H1 (cell line): Measurements from ENCODE around the gene HEXIM2. TPM values are rescaled to one million over a fixed set of nuclear protein-coding genes. Genes with fewer than 3 reads are reported as not detected.
A peak's percentile ranks its signal among the peaks of the same experiment; 100 is the strongest.

Experiments used
- CTCF ChIA-PET: fragments of 300-600 bp; sonication (Branson Sonifier 250); formaldehyde crosslinking; loops from one replicate; lab custom pipeline; 2021; ENCODE audit not compliant: partially characterized antibody; lab: Charles Lee
- POLR2A ChIA-PET: fragments of 300-600 bp; sonication (Branson Sonifier 250); formaldehyde crosslinking; loops from one replicate; lab custom pipeline; 2021; ENCODE audit warnings: inconsistent platforms; ENCODE audit not compliant: partially characterized antibody; lab: Charles Lee
- DNase-seq, 2 experiments: peaks; one replicate each; pipeline versions ENCODE4 v3.0.0 to v3.0.0-alpha.2; 2010 to 2022; ENCODE audit warnings: low spot score in 2 of 2, low read depth in 1 of 2, mixed read lengths in 1 of 2
- FAIRE-seq: peaks from 2 replicates; lab custom pipeline; 2011; peaks lifted over from hg19 to GRCh38; lab: Jason Lieb, UNC
- H2AFZ ChIP-seq: 2 replicates; pipeline ENCODE4 v1.8.1; 2012; ENCODE audit warnings: low read length, inconsistent platforms
- H2AK5ac ChIP-seq: 2 replicates; pipeline ENCODE4 v1.6.1; 2013; ENCODE audit warnings: low read depth, low read length
- H2BK120ac ChIP-seq: replicated peaks from 2 replicates; pipeline ENCODE3; 2013; ENCODE audit warnings: low read depth, low read length, inconsistent platforms
- H2BK12ac ChIP-seq: 2 replicates; pipeline ENCODE4 v1.6.1; 2013; ENCODE audit warnings: low read depth, low read length
- H2BK15ac ChIP-seq: 2 replicates; pipeline ENCODE4 v1.6.1; 2013; ENCODE audit warnings: low read length
- H2BK20ac ChIP-seq: 2 replicates; pipeline ENCODE4 v1.6.1; 2013; ENCODE audit warnings: low read length
- H2BK5ac ChIP-seq: 2 replicates; pipeline ENCODE4 v1.6.1; 2013; ENCODE audit warnings: low read depth, low read length
- H3K14ac ChIP-seq: 2 replicates; pipeline ENCODE4 v1.6.1; 2013; ENCODE audit warnings: inconsistent platforms; ENCODE audit not compliant: insufficient read length
- H3K18ac ChIP-seq: 2 replicates; pipeline ENCODE4 v1.6.1; 2013; ENCODE audit warnings: low read length; ENCODE audit errors: extremely low read depth
- H3K23ac ChIP-seq: 2 replicates; pipeline ENCODE4 v1.6.1; 2013; ENCODE audit warnings: inconsistent platforms; ENCODE audit not compliant: insufficient read length
- H3K23me2 ChIP-seq: 2 replicates; pipeline ENCODE4 v1.6.1; 2013; ENCODE audit warnings: low read depth, low read length
- H3K27ac ChIP-seq: 2 replicates; pipeline ENCODE4 v1.6.1; 2011; ENCODE audit warnings: low read depth, low read length, inconsistent platforms
- H3K27me3 ChIP-seq, 4 experiments: replicated peaks in 1 of 4; 1 replicate in 1 of 4; 2 replicates in 3 of 4; pipeline versions ENCODE4 v1.6.1 to v1.8.1; 2011 to 2013; ENCODE audit warnings: low read length in 3 of 4, mild to moderate bottlenecking in 3 of 4, inconsistent platforms in 2 of 4, mixed read lengths in 2 of 4, moderate library complexity in 1 of 4; ENCODE audit not compliant: control insufficient read depth in 3 of 4, insufficient read depth in 3 of 4; ENCODE audit errors: extremely low read depth in 1 of 4
- H3K36me3 ChIP-seq, 4 experiments: 2 replicates each; pipeline versions ENCODE4 v1.6.1 to v1.8.1; 2011 to 2013; ENCODE audit warnings: mild to moderate bottlenecking in 4 of 4, low read length in 3 of 4, moderate library complexity in 2 of 4, control low read depth in 1 of 4, inconsistent platforms in 1 of 4; ENCODE audit not compliant: insufficient read depth in 4 of 4, control insufficient read depth in 2 of 4
- H3K4ac ChIP-seq: replicated peaks from 2 replicates; pipeline ENCODE3; 2013; ENCODE audit warnings: low read length, low read depth, mixed read lengths, inconsistent platforms; ENCODE audit not compliant: insufficient read length
- H3K4me1 ChIP-seq, 4 experiments: replicated peaks in 1 of 4; 1 replicate in 1 of 4; 2 replicates in 3 of 4; pipeline versions ENCODE4 v1.6.1 to v1.8.1; 2011 to 2013; ENCODE audit warnings: low read length in 3 of 4, inconsistent platforms in 2 of 4, mixed read lengths in 1 of 4; ENCODE audit not compliant: insufficient read depth in 4 of 4, control insufficient read depth in 3 of 4
- H3K4me2 ChIP-seq, 2 experiments: 2 replicates each; pipeline versions ENCODE4 v1.6.1 to v1.8.1; 2011 to 2013; ENCODE audit warnings: low read depth in 2 of 2, low read length in 2 of 2, control low read depth in 1 of 2, inconsistent platforms in 1 of 2, mild to moderate bottlenecking in 1 of 2; ENCODE audit not compliant: insufficient read depth in 1 of 2
- H3K4me3 ChIP-seq, 4 experiments: fragments of 200-600, 300-600 bp in 1 of 4; sonication (generic), shearing (Covaris generic), sonication (Bioruptor Twin) in 1 of 4; 2 replicates each; pipeline versions ENCODE4 v1.5.1 to v1.8.1; 2011 to 2016; ENCODE audit warnings: low read length in 4 of 4, low read depth in 3 of 4, control low read depth in 2 of 4, inconsistent platforms in 2 of 4, mild to moderate bottlenecking in 2 of 4, mixed read lengths in 1 of 4, moderate library complexity in 1 of 4; ENCODE audit not compliant: insufficient read depth in 2 of 4; ENCODE audit errors: extremely low read depth in 1 of 4
- H3K56ac ChIP-seq: replicated peaks from 2 replicates; pipeline ENCODE3; 2013; ENCODE audit warnings: low read depth, mild to moderate bottlenecking, mixed read lengths, low read length, inconsistent platforms; ENCODE audit not compliant: insufficient read length
- H3K79me1 ChIP-seq: 2 replicates; pipeline ENCODE4 v1.6.1; 2013; ENCODE audit warnings: low read depth, low read length, control low read depth
- H3K79me2 ChIP-seq, 2 experiments: 2 replicates each; pipeline versions ENCODE4 v1.6.1 to v1.8.1; 2012 to 2013; ENCODE audit warnings: low read length in 2 of 2, mild to moderate bottlenecking in 2 of 2, inconsistent platforms in 1 of 2; ENCODE audit not compliant: insufficient read depth in 2 of 2, control insufficient read depth in 1 of 2
- H3K9ac ChIP-seq, 4 experiments: replicated peaks in 1 of 4; 1 replicate in 1 of 4; 2 replicates in 3 of 4; pipeline versions ENCODE4 v1.6.1 to v1.8.1; 2011 to 2013; ENCODE audit warnings: low read depth in 3 of 4, low read length in 3 of 4, control low read depth in 2 of 4, mild to moderate bottlenecking in 2 of 4, moderate library complexity in 2 of 4, inconsistent platforms in 1 of 4; ENCODE audit errors: extremely low read depth in 1 of 4
- H3K9me3 ChIP-seq, 2 experiments: 2 replicates each; pipeline versions ENCODE4 v1.6.1 to v1.8.1; 2012 to 2013; ENCODE audit warnings: mild to moderate bottlenecking in 2 of 2, moderate library complexity in 2 of 2, control low read depth in 1 of 2, inconsistent platforms in 1 of 2, low read depth in 1 of 2, low read length in 1 of 2, mixed read lengths in 1 of 2; ENCODE audit not compliant: insufficient read depth in 2 of 2
- H4K20me1 ChIP-seq, 2 experiments: replicated peaks in 1 of 2; 2 replicates each; pipeline versions ENCODE3 to v1.8.1; 2011 to 2013; ENCODE audit warnings: inconsistent platforms in 2 of 2, low read length in 2 of 2, mild to moderate bottlenecking in 1 of 2; ENCODE audit not compliant: insufficient read depth in 2 of 2, control insufficient read depth in 1 of 2
- H4K5ac ChIP-seq: 2 replicates; pipeline ENCODE4 v1.6.1; 2013; ENCODE audit warnings: low read length, low read depth, mixed read lengths, inconsistent platforms; ENCODE audit not compliant: insufficient read length
- H4K8ac ChIP-seq: 2 replicates; pipeline ENCODE4 v1.8.0; 2013; ENCODE audit warnings: mild to moderate bottlenecking, moderate library complexity, low read length, inconsistent platforms; ENCODE audit not compliant: insufficient read depth; ENCODE audit errors: extremely low read depth
- H4K91ac ChIP-seq: replicated peaks from 2 replicates; pipeline ENCODE3; 2013; ENCODE audit warnings: low read length, mixed read lengths, inconsistent platforms; ENCODE audit not compliant: insufficient read length
- ASH2L ChIP-seq: fragments of 200-600, 300-600 bp; sonication (generic); IDR thresholded peaks from one replicate; pipeline ENCODE4 v1.7.1; 2017; ENCODE audit warnings: low read length
- ATF2 ChIP-seq: IDR thresholded peaks from 2 replicates; pipeline ENCODE4 v1.6.1; 2012; ENCODE audit warnings: low read length, inconsistent platforms
- EGR1 ChIP-seq: IDR thresholded peaks from 2 replicates; pipeline ENCODE4 v1.6.1; 2011; ENCODE audit warnings: low read depth, low read length, borderline replicate concordance
- FOSL1 ChIP-seq: IDR thresholded peaks from 2 replicates; pipeline ENCODE4 v1.6.1; 2011; ENCODE audit warnings: mild to moderate bottlenecking, low read depth, low read length, moderate library complexity; ENCODE audit not compliant: insufficient read depth
- HDAC2 ChIP-seq, 2 experiments: fragments of 300-600 bp in 1 of 2; sonication (generic) in 1 of 2; IDR thresholded peaks; 2 replicates each; pipeline ENCODE4 v1.6.1; 2011 to 2012; ENCODE audit warnings: low read depth in 2 of 2, low read length in 2 of 2, mild to moderate bottlenecking in 2 of 2, moderate library complexity in 2 of 2, borderline replicate concordance in 1 of 2, inconsistent platforms in 1 of 2
- NRF1 ChIP-seq: IDR thresholded peaks from 2 replicates; pipeline ENCODE4 v1.6.1; 2011; ENCODE audit warnings: mild to moderate bottlenecking, low read depth, low read length, improper control_type of control experiment
- RXRA ChIP-seq: IDR thresholded peaks from 2 replicates; pipeline ENCODE4 v1.6.1; 2011; ENCODE audit warnings: low read depth, mild to moderate bottlenecking, low read length, moderate library complexity; ENCODE audit not compliant: insufficient read depth
- SP2 ChIP-seq: IDR thresholded peaks from 2 replicates; pipeline ENCODE4 v1.6.1; 2012; ENCODE audit warnings: mild to moderate bottlenecking, low read length, inconsistent platforms
- WGBS, 2 experiments: shearing (Covaris generic) in 1 of 2; methylation state at CpG; one replicate each; pipeline versions ENCODE4 v1.1.6 to v1.1.7; 2013 to 2015; ENCODE audit warnings: low lambda C conversion rate in 2 of 2, mixed read lengths in 2 of 2, inconsistent platforms in 1 of 2, low coverage in 1 of 2, missing lambda C conversion rate in 1 of 2; ENCODE audit not compliant: insufficient replicate concordance in 2 of 2, insufficient coverage in 1 of 2, insufficient read length in 1 of 2; ENCODE audit errors: extremely low coverage in 1 of 2, missing lambda C conversion rate in 1 of 2; 5-methylcytosine and 5-hydroxymethylcytosine counted together
- polyA plus RNA-seq, 7 experiments: library from polyadenylated mRNA; depleted of rRNA in 3 of 7; stranded (reverse) in 5 of 7; unstranded in 2 of 7; fragments of >200 nt in 5 of 7; fragments of 200-250 nt in 2 of 7; gene quantifications; 1 replicate in 5 of 7; 2 replicates in 1 of 7; 4 replicates in 1 of 7; pipeline versions ENCODE4 v1.2.1 to v1.2.3, GENCODE V29; 2011 to 2013; ENCODE audit warnings: missing spikeins in 2 of 7, mixed read lengths in 2 of 7
- total RNA-seq: library from RNA; stranded (reverse); fragmentation: NEBNext Ultra II Directional; extraction: Animal tissue kit (Norgen Biotek cat#: 25700); gene quantifications from 2 replicates; pipeline ENCODE4 v1.2.1, GENCODE V29; 2021

The HEXIM2 gene
- total and polyA plus RNA-seq, 2 of the 8 experiments (the other 6 are each of a cell fraction or from before 2014, with no cell fraction given), result 7.5 to 13.2 TPM

GRCh38 chr17:45121055-45121454 is 40.6 kb upstream of the HEXIM2 start:
- 0 out of 2 replicates have a peak overlapping the region, but pooled peaks have one; percentile 9 for H2BK12ac ChIP-seq
- no peak overlapping the region for H2BK15ac ChIP-seq
- TF ChIP-seq ASH2L, result no peak
- TF ChIP-seq SP2, result no peak
- no peak for TF ChIP-seq RXRA
- no peak for TF ChIP-seq HDAC2 (IDR thresholded peaks at IDR 0.05; ENCODE audit: borderline replicate concordance in 1 of 2, low read depth in 2 of 2, low read length in 2 of 2)
- TF ChIP-seq FOSL1, result no peak
- TF ChIP-seq ATF2, result no peak
- TF ChIP-seq EGR1, result no peak
- TF ChIP-seq NRF1, result no peak
- peak overlapping the region; percentile 25; the same call in 1 of the 2 replicates for H4K8ac ChIP-seq
- no peaks in the 10 kb centered on the region for H3K23me2 ChIP-seq
- H2BK120ac ChIP-seq, result no peak overlapping the region
- H3K4me3 ChIP-seq, result no peak overlapping the region
- H2BK20ac ChIP-seq, result no peak overlapping the region
- ChIA-PET CTCF (interaction anchor here (0.9 to 3.4 kb wide), 5 partner anchors 9 to 159 kb away, joined by 3 to 16 read pairs (median 5); no protein-coding TSS in a partner anchor), POLR2A (interaction anchor here (1.6 kb wide), 1 partner anchor 28 kb away, joined by 5 read pairs; the partner anchor contains the start of gene HEXIM1)
- no peaks in the 10 kb centered on the region for H3K79me1 ChIP-seq
- H3K23ac ChIP-seq, result no peak overlapping the region
- H3K27me3 ChIP-seq, result no peaks in the 10 kb centered on the region
- peaks cover 0 to 2% of the 10 kb centered on the region in 2 experiments for H4K20me1 ChIP-seq
- no peak overlapping the region for H3K56ac ChIP-seq
- H3K4me2 ChIP-seq, result no peak overlapping the region
- no peak overlapping the region for H3K27ac ChIP-seq
- no peak overlapping the region for H4K91ac ChIP-seq
- no peak overlapping the region for H3K4ac ChIP-seq
- no peaks in the 10 kb centered on the region for H3K36me3 ChIP-seq
- H3K79me2 ChIP-seq, result no peaks in the 10 kb centered on the region
- H3K9ac ChIP-seq, result no peak overlapping the region
- FAIRE-seq (no peak), DNase-seq (no peak)
- H3K18ac ChIP-seq, result no peak overlapping the region
- peaks cover 0 to 9% (median 0%) of the 10 kb centered on the region in 4 experiments; a peak in 1 of 7 replicates for H3K4me1 ChIP-seq
- H2BK5ac ChIP-seq, result no peak overlapping the region
- no peak overlapping the region for H3K14ac ChIP-seq
- H2AK5ac ChIP-seq, result no peak overlapping the region; the same call in 1 of the 2 replicates
- no peak overlapping the region for H2AFZ ChIP-seq
- WGBS, 2 experiments, result 93% methylated on average over 15 of the region's 45 CpGs; no CpG with 5 or more reads in 1 of the 2 experiments
- H3K9me3 ChIP-seq, result no peaks in the 10 kb centered on the region
- no peak overlapping the region for H4K5ac ChIP-seq
